ENCODE data around the gene GDPD3.
"Not testable (repeated sequence)": the region's sequence is repeated elsewhere in the genome, so short reads cannot be mapped to it uniquely, and the experiment has no call there.

GDPD3 gene

GRCh38 chr16:30113031-30113710, at the start of gene GDPD3:
GDPD3 (minus strand) TSS chr16:30113537; CDS start chr16:30113478, 59 bp downstream.
- no peak for DNase-seq

- no peak for DNase-seq
Observed at GRCh38 chr16:30157214-30157613, 43.9 kb upstream of the GDPD3 start.

GRCh38 chr16:30155188-30155587, 41.9 kb upstream of the GDPD3 start:
- DNase-seq: no peak

GRCh38 chr16:30152517-30152916, 39.2 kb upstream of the GDPD3 start:
- no peak for DNase-seq

DNA sequence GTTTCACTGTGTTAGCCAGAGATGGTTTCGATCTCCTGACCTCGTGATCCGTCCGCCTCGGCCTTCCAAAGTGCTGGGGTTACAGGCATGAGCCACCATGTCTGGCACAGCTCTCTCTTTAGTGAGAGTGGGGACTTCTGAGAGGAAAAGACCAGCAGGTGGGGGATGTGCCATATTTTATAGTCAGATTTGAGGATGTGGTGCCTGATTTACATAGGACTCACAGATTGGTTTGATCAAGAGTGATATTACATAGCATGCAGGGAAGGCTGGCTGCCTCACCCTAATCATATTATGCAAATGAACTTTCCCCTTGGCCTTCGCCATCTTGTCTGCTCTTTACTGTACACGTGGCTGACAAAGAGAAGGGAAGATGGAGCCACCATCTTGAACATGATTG, 37.8 kb upstream of the GDPD3 start:
- DNase-seq: no peak

DNA sequence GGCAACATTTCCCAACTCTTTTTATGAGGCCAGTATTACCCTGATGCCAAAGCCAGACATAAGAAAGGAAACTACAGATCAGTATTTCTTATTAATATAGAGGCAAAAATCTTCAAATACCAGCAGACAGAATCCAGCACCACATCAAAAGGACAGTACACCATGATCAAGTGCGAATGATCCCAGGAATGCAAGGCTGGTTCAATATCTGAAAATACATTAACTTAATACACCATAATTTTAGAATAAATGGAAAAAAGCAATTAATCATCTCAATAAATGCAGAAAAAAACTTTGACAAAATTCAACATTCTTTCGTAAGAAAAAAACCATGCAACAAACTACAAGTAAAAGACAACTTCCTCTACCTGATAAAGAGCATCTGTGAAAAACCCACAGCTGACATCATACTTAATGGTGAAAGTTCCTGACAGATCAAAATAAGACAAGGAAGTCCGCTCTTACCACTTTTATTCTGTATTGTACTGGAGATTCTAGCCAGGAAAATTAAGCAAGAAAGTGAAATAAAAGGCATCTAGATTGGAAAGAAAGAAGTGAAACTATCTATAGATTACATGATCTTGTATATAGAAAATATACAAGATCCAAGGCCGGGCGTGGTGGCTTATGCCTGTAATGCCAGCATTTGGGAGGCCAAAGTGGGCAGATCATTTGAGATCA, 36.1 kb upstream of the GDPD3 start:
- no peak for DNase-seq

DNA sequence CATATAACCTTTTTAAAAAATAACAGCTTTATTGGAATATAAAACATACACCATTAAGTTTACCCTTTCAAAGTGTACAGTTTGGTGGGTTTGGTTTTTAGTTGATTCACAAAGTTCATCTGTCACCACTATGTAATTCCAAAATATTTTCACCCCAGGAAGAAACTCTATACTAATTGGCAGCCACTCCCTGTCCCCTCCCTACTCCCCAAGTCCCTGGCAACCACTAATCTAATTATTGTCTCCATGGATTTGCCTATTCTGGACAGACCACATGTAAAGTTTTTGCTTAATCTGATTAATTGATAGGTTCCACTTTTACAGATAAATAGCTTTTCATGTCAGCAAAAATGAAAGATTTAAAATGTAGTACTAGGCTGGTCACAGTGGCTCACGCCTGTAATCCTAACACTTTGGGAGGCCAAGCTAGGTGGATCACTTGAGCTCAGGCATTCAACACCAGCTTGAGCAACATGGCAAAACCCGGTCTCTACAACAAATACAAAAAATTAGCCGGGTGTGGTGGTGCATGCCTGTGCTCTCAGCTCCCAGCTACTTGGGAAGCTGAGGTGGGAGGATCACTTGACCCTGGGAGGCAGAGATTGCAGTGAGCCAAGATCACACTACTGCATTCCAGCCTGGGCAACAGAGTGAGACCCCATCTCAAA, 34.6 kb upstream of the GDPD3 start:
- no peak for DNase-seq

- no peak for DNase-seq
Observed at GRCh38 chr16:30145657-30146056, 32.3 kb upstream of the GDPD3 start.

GRCh38 chr16:30144917-30145316, 31.6 kb upstream of the GDPD3 start:
- DNase-seq: no peak

- no peak for DNase-seq
Observed at GRCh38 chr16:30144017-30144416, 30.7 kb upstream of the GDPD3 start.

- no peak for DNase-seq
Observed at GRCh38 chr16:30143347-30143702, 30.0 kb upstream of the GDPD3 start.

DNA sequence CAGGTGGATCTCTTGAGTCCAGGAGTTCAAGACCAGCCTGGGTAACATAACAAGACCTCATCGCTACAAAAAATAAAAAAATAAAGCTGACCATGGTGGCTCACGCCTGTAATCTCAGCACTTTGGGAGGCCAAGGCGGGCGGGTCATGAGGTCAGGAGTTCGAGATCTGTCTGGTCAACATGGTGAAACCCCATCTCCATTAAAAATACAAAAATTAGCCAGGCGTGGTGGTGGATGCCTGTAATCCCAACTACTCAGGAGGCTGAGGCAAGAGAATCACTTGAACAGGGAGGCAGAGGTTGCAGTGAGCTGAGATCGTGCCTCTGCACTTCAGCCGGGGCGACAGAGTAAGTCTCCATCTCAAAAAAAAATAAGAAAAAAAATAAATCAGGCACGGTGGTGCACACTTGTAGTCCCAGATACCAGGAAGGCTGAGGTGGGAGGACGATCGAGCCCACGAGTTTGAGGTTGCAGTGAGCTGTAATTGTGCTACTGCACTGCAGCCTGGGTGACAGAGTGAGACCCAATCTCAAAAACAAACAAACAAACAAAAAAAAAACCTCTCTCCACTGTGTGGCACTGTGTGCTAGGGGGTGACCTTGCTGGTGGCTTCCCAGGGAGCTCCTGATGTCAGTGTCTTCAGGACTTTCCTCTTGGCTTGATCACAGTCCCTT, 29.5 kb upstream of the GDPD3 start:
- peak; percentile 4 to 12 for DNase-seq

DNA sequence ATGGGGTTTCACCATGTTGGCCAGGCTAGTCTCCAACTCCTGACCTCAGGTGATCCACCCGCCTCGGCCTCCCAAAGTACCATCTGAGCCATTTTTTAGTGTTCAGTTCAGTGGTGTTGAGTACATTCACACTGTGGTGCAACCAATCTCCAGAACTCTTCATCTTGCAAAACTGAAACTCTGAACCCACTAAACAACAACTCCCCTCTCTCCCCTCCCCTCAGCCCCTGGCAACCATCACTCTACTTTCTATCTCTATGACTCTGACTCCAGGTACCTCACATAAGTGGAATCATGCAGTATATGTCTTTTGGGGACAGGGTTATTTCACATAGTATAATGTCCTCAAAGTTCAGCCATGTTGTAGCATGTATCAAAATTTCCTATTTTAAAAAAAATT, 28.4 kb upstream of the GDPD3 start:
- DNase-seq: no peak

DNA sequence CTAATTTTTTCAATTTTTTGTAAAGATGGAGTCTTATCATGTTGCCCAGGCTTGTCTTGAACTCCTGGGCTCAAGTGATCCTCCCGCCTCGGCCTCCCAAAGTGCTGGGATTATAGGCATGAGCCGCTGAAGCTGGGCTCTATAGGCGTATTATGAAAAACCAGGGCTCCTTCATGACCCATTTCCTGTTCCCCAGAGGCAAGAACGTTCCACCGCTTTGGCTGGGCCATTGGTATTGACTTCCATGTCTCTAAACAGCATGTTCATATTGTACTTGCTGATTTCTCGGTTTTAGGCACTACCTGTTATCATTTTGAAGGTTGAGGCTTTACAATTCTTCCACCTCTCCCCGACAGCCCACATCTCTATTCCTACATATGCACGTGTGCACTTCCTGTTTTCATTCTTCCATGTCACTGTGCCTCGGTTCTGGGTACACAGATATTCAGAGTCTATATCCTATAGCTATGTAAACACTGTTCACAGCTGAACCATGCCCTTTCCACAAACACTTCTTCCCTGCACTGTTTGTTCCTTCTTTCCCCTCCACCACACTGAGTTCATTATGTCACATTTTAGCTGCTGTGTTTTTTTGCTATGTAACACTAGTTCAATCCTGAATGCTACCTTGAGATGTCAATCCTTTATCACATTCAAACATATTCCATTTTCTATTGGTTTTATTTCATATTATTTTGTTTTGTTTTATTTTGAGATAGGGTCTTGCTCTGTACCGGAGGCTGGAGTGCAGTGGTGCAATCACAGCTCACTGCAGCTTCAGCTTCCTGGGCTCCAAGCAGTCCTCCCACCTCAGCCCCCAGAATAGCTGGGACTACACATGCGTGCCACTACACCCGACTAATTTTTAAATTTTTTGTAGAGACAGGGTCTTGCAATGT, 26.5 kb upstream of the GDPD3 start:
- DNase-seq: no peak

DNA sequence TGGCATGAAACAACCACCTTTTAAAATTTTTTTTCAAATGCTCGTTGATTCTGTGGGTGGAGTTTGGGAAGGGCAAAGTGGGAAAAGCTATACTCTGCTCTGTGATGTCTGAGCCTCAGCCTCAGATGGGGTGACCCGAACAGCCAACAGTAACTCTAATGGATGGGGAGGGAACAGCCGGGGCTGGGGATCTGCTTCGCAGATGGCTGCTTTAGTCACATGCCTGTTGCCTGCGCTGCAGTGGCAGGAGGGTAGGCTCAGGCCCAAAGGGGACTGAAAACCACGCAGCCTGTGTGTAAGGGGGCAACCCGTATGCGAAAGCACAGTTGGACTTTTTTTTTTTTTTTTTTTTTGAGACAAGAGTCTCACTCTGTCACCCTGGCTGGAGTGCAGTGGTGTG, 24.6 kb upstream of the GDPD3 start:
- DNase-seq: no peak

DNA sequence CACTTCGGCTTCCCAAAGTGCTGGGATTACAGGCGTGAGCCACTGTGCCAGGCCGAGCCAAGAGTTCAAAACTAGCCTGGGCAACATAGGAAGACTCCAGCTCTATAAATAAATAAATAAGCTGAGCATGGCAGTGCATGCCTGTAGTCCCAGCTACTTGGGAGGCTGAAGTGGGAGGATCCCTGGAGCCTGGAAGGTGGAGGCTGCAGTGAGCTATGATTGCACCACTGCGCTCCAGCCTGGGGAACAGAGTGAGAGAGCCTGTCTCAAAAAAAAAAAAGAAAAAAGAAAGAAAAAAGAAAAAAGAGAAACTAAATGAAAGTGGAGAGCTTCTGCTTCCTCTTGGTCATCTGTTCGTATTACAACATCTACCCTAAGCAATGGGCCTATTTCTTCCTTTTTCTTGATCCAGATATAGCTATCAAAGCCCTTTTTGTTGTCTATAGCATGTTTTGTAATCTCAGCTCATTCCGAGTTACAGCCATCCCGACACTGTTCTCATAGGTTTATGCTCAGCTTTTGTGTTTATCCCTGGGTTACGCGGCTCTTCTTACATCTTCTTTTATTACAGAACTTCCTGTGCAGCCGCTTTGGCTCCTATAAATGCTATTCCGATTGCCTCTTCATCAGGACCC, 23.8 kb upstream of the GDPD3 start:
- no peak for DNase-seq

DNA sequence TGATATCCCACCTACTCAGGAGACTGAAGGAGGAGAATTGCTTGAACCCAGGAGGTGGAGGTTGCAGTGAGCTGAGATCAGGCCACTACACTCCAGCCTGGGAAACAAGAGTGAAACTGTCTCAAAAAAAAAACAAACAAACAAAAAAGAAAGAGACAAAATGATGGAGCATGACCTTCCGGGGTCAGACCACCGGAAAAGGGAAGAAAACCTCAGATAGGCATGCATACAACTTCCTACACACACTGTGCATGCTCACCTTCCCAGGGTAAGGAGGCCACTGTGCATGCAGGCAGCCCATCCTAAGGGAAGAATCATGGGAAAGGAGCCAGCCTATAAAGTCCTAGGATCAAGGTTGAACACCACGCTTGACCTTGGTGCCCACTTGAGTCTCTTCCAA, 19.3 kb upstream of the GDPD3 start:
- no peak for DNase-seq

DNA sequence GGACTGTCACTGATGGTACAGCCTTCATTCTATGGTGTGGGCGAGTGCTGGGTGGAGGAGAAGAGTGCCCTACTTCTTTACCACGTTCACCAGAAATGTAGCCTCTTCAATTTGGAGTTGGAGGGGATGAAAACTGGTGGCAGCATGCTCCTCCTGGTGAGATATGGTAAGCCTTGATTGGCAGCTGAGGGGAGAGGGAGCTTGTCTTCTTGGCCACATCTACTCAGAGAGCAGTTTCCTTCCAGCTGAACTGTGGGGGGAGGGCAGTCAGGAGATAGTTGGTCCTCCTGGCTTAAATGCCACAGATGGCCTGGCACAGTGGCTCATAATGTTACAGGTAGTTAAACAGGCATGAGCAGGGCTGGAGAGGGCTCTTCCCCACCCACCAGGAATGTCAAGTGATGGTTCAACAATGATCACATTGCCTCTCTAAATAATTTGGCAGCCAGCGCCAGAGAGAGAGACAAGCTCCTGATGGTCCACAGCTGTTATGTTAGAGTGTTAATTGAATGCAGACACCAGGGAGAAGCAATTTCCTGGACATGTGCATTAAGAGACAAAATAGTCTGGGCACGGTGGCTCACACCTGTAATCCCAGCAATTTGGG, 18.6 kb upstream of the GDPD3 start:
- DNase-seq: no peak

- DNase-seq: no peak
Observed at GRCh38 chr16:30127993-30128392, 14.7 kb upstream of the GDPD3 start.

DNA sequence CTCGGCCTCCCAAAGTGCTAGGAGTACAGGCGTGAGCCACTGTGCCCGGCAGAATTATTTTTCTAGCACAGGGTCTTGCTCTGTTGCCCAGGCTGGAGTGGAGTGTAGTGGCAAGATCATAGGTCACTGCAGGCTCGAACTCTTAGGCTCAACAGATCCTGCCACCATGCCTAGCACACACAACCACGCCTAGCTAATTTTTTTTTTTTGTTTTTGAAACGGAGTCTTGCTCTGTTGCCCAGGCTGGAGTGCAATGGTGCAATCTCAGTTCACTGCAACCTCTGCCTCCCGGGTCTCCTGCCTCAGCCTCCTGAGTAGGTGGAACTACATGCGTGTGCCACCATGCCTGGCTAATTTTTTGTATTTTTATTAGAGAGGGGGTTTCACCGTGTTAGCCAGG, 12.4 kb upstream of the GDPD3 start:
- not testable (repeated sequence) for DNase-seq

- DNase-seq: no peak
Observed at GRCh38 chr16:30124985-30125379, 11.6 kb upstream of the GDPD3 start.

All from activated CD4-positive, alpha-beta T cell treated with anti-CD3 and anti-CD28 coated beads for 4 hours (primary cell).